A673 (cell line): ENCODE data around the gene MGMT. TPM values are rescaled to one million over a fixed set of nuclear protein-coding genes. Genes with fewer than 3 reads are reported as not detected.

Experiments
- BruUV-seq: library from RNA; stranded (reverse); fragments of 400-500 nt; replicated peaks from 2 replicates; lab custom pipeline; 2021; lab: Mats Ljungman, UMichigan
- CTCF ChIA-PET: fragments of 300-600 bp; sonication (Branson Sonifier 250); formaldehyde crosslinking; loops from one replicate; lab custom pipeline; 2022; ENCODE audit warnings: antibody characterized with exemption; lab: Charles Lee
- POLR2A ChIA-PET: fragments of 300-600 bp; sonication (Branson Sonifier 250); formaldehyde crosslinking; loops from one replicate; lab custom pipeline; 2022; ENCODE audit warnings: antibody characterized with exemption; ENCODE audit not compliant: low non-redundant PET; lab: Charles Lee
- DNase-seq: peaks from one replicate; pipeline ENCODE4 v3.0.0-alpha.2; 2015; ENCODE audit warnings: low spot score
- H3K27ac ChIP-seq: fragments of 200-600 bp; sonication (generic); 2 replicates; pipeline ENCODE4 v1.5.1; 2016; ENCODE audit warnings: mixed run types, low read depth, mild to moderate bottlenecking, mixed read lengths, antibody characterized with exemption, low read length; ENCODE audit not compliant: poor library complexity, severe bottlenecking
- H3K27me3 ChIP-seq: fragments of 200-600 bp; sonication (generic); replicated peaks from 2 replicates; pipeline ENCODE4 v1.6.1; 2017; ENCODE audit warnings: mixed run types, low read depth, mild to moderate bottlenecking, mixed read lengths, antibody characterized with exemption, low read length; ENCODE audit not compliant: insufficient read depth, poor library complexity
- H3K36me3 ChIP-seq: fragments of 200-600 bp; sonication (generic); 2 replicates; pipeline ENCODE4 v1.6.1; 2016; ENCODE audit warnings: mixed run types, mild to moderate bottlenecking, mixed read lengths, antibody characterized with exemption, low read length; ENCODE audit not compliant: insufficient read depth, poor library complexity, severe bottlenecking
- H3K4me1 ChIP-seq: fragments of 200-600 bp; sonication (generic); 2 replicates; pipeline ENCODE4 v1.6.1; 2017; ENCODE audit warnings: mixed run types, mild to moderate bottlenecking, mixed read lengths, antibody characterized with exemption, low read length; ENCODE audit not compliant: insufficient read depth, poor library complexity, severe bottlenecking
- H3K4me3 ChIP-seq: fragments of 200-600 bp; sonication (generic); 2 replicates; pipeline ENCODE4 v1.5.1; 2016; ENCODE audit warnings: low read depth, mixed run types, mild to moderate bottlenecking, mixed read lengths, low read length; ENCODE audit not compliant: poor library complexity, severe bottlenecking
- H3K9me3 ChIP-seq: fragments of 200-600 bp; sonication (generic); 2 replicates; pipeline ENCODE4 v1.6.1; 2016; ENCODE audit warnings: mixed run types, low read depth, mild to moderate bottlenecking, mixed read lengths, antibody characterized with exemption, low read length; ENCODE audit not compliant: poor library complexity, severe bottlenecking
- EZH2 ChIP-seq: fragments of 200-600 bp; sonication (generic); IDR thresholded peaks from 2 replicates; pipeline ENCODE4 v1.6.1; 2017; ENCODE audit warnings: borderline replicate concordance, low read depth, mild to moderate bottlenecking, mixed read lengths, antibody characterized with exemption, low read length; ENCODE audit not compliant: poor library complexity, severe bottlenecking
- intact Hi-C: fragments of 100-400 bp; cut with micrococcal nuclease; formaldehyde crosslinking; loops from one replicate; pipeline ENCODE4 v1.10.0; 2022; ENCODE audit not compliant: unreplicated experiment
- total RNA-seq: library from RNA; stranded (reverse); gene quantifications from 2 replicates; pipeline ENCODE4 v1.2.3, GENCODE V29; 2021
- TF ChIP-seq, protein P1 (sequence below): fragments of 300-800, 200-600 bp; sonication (generic); conservative IDR thresholded peaks from 2 replicates; pipeline ENCODE4 v1.5.1; 2017; ENCODE audit warnings: low read depth, mild to moderate bottlenecking, antibody characterized with exemption, low read length, moderate library complexity, mixed read lengths

The MGMT gene
- total RNA-seq, 1 experiment from 2014 or later = 19.5 TPM

- Histone ChIP-seq H3K4me1 (no peaks in the 10 kb centered on the region), H3K36me3 (no peaks in the 10 kb centered on the region), H3K4me3 (no peak overlapping the region), H3K27ac (no peak overlapping the region), H3K27me3 (no peaks in the 10 kb centered on the region), H3K9me3 (no peaks in the 10 kb centered on the region)
- intact Hi-C loops = no loop called here
- TF ChIP-seq, protein P1, sequence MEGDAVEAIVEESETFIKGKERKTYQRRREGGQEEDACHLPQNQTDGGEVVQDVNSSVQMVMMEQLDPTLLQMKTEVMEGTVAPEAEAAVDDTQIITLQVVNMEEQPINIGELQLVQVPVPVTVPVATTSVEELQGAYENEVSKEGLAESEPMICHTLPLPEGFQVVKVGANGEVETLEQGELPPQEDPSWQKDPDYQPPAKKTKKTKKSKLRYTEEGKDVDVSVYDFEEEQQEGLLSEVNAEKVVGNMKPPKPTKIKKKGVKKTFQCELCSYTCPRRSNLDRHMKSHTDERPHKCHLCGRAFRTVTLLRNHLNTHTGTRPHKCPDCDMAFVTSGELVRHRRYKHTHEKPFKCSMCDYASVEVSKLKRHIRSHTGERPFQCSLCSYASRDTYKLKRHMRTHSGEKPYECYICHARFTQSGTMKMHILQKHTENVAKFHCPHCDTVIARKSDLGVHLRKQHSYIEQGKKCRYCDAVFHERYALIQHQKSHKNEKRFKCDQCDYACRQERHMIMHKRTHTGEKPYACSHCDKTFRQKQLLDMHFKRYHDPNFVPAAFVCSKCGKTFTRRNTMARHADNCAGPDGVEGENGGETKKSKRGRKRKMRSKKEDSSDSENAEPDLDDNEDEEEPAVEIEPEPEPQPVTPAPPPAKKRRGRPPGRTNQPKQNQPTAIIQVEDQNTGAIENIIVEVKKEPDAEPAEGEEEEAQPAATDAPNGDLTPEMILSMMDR = no peak
- TF ChIP-seq EZH2 = no peak
- ChIA-PET CTCF (no interaction called here), POLR2A (no interaction called here)
- no peak for DNase-seq
- no TSS peak for BruUV-seq
Measured at GRCh38 chr10:129506101-129506797, 39.2 kb downstream of the MGMT start.

- Histone ChIP-seq H3K9me3 (no peaks in the 10 kb centered on the region), H3K4me3 (no peak overlapping the region), H3K27ac (no peak overlapping the region), H3K27me3 (no peaks in the 10 kb centered on the region), H3K4me1 (no peaks in the 10 kb centered on the region), H3K36me3 (no peaks in the 10 kb centered on the region)
- ChIA-PET POLR2A (no interaction called here), CTCF (no interaction called here)
- intact Hi-C loops = no loop called here
- DNase-seq = no peak
- TF ChIP-seq EZH2 = no peak
- TF ChIP-seq, protein P1 = no peak
- BruUV-seq = no TSS peak
Measured at GRCh38 chr10:129507216-129507889, 40.3 kb downstream of the MGMT start.

DNA sequence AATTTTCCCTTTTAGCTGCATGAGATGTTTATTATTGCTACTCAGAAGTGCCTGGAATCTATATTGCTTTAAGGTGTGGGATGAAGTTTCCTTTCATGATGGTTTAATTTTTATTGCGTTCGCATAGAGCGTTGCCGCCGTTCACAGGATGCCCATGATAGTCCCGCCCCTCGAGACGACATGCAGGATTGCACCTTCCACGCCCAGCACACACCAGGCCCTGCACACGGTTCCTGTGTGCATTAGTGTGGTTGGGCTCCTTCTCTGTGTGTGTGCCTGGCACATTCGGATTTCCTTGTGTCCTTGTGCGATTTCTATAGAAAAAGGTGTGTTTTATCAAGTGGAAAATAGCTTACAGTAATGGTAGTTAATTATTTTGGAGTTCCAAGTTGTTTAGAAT lies 42.1 kb downstream of the MGMT start:
- ChIA-PET CTCF (no interaction called here), POLR2A (no interaction called here)
- BruUV-seq = no TSS peak
- TF ChIP-seq, protein P1 = no peak
- no peak for DNase-seq
- H3K9me3 ChIP-seq = no peaks in the 10 kb centered on the region
- H3K4me1 ChIP-seq = no peaks in the 10 kb centered on the region
- H3K4me3 ChIP-seq = no peak overlapping the region
- no peak overlapping the region for H3K27ac ChIP-seq
- no peaks in the 10 kb centered on the region for H3K36me3 ChIP-seq
- intact Hi-C loops = no loop called here
- no peaks in the 10 kb centered on the region for H3K27me3 ChIP-seq
